Activated CD8-positive, alpha-beta T cell treated with anti-CD3 and anti-CD28 coated beads for 36 hours (primary cell): ENCODE data around the gene RASL11A. TPM values are rescaled to one million over a fixed set of nuclear protein-coding genes. Genes with fewer than 3 reads are reported as not detected.

Source experiments
- ATAC-seq: fragments of 200-7000 bp; cut with Tn5 transposase; one replicate; pipeline ENCODE4 v1.10.0; 2021; ENCODE audit warnings: mild to moderate bottlenecking, moderate library complexity
- CTCF ChIA-PET: fragments of 350-600 bp; sonication (Branson Sonifier 250); formaldehyde crosslinking; loops from one replicate; lab custom pipeline; 2021; ENCODE audit warnings: antibody characterized with exemption; lab: Charles Lee
- POLR2A ChIA-PET: fragments of 350-600 bp; sonication (Branson Sonifier 250); formaldehyde crosslinking; loops from one replicate; lab custom pipeline; 2021; ENCODE audit warnings: antibody characterized with exemption; lab: Charles Lee
- DNase-seq: peaks from one replicate; pipeline ENCODE4 v3.0.0-alpha.2; 2020
- H3K27ac Mint-ChIP-seq: one replicate; pipeline ENCODE4 v1.8.0; 2021; ENCODE audit warnings: mild to moderate bottlenecking, mixed read lengths
- H3K27me3 Mint-ChIP-seq: one replicate; pipeline ENCODE4 v1.8.0; 2021; ENCODE audit warnings: mixed read lengths
- H3K36me3 Mint-ChIP-seq: one replicate; pipeline ENCODE4 v1.8.0; 2021; ENCODE audit warnings: low read depth, mixed read lengths
- H3K4me1 Mint-ChIP-seq: one replicate; pipeline ENCODE4 v1.8.0; 2021; ENCODE audit warnings: low read depth, mixed read lengths
- H3K4me3 Mint-ChIP-seq: one replicate; pipeline ENCODE4 v1.8.0; 2021; ENCODE audit warnings: mild to moderate bottlenecking, moderate library complexity, mixed read lengths
- H3K9me3 Mint-ChIP-seq: one replicate; pipeline ENCODE4 v1.8.0; 2021; ENCODE audit warnings: mixed read lengths
- CTCF ChIP-seq: fragments of 200-600 bp; IDR thresholded peaks from one replicate; pipeline ENCODE4 v1.8.0; 2022; ENCODE audit warnings: antibody characterized with exemption, mild to moderate bottlenecking
- intact Hi-C: fragments of 100-400 bp; cut with micrococcal nuclease; formaldehyde crosslinking; loops from one replicate; pipeline ENCODE4 v1.10.0; 2022
- total RNA-seq, 2 experiments: library from RNA; stranded (reverse); gene quantifications; one replicate each; pipeline ENCODE4 v1.2.3, GENCODE V29; 2021

Gene RASL11A
- total RNA-seq, 2 experiments from 2014 or later, result 2.7 to 3.1 TPM

- Mint-ChIP-seq H3K4me3 (peak overlapping the region; percentile 77), H3K27ac (no peak overlapping the region), H3K4me1 (peaks cover 6% of the 10 kb centered on the region), H3K27me3 (no peaks in the 10 kb centered on the region), H3K36me3 (no peaks in the 10 kb centered on the region), H3K9me3 (no peaks in the 10 kb centered on the region)
- DNase-seq (no peak), ATAC-seq (no peak)
- POLR2A ChIA-PET, result interaction anchor here (8.9 kb wide), 1 partner anchor 15 kb away, joined by 93 read pairs; no protein-coding TSS in a partner anchor
- intact Hi-C loops, result no loop called here
- no peak for TF ChIP-seq CTCF
- CTCF ChIA-PET, result interaction anchor here (0.7 to 4.2 kb wide), 13 partner anchors 10 to 289 kb away, joined by 3 to 32 read pairs (median 4); no protein-coding TSS in a partner anchor
Observed at GRCh38 chr13:27271570-27272096, 1.0 kb downstream of the RASL11A start.

GRCh38 chr13:27273658-27274425 is 3.2 kb downstream of the RASL11A start:
- Mint-ChIP-seq H3K4me3 (no peak overlapping the region), H3K27ac (no peak overlapping the region), H3K4me1 (peaks cover 6% of the 10 kb centered on the region), H3K27me3 (no peaks in the 10 kb centered on the region), H3K36me3 (no peaks in the 10 kb centered on the region), H3K9me3 (no peaks in the 10 kb centered on the region)
- intact Hi-C loops, result no loop called here
- TF ChIP-seq CTCF, result no peak
- DNase-seq (no peak), ATAC-seq (no peak)
- ChIA-PET POLR2A (interaction anchor here (0.7 to 8.9 kb wide), 3 partner anchors 17 to 377 kb away, joined by 3 to 93 read pairs (median 3); no protein-coding TSS in a partner anchor), CTCF (interaction anchor here (0.7 to 4.2 kb wide), 6 partner anchors 10 to 318 kb away, joined by 3 to 32 read pairs (median 3); no protein-coding TSS in a partner anchor)

GRCh38 chr13:27274631-27275030 is 4.0 kb downstream of the RASL11A start:
- Mint-ChIP-seq H3K4me1 (peaks cover 6% of the 10 kb centered on the region), H3K36me3 (no peaks in the 10 kb centered on the region), H3K27ac (no peak overlapping the region), H3K4me3 (no peak overlapping the region), H3K9me3 (no peaks in the 10 kb centered on the region), H3K27me3 (no peaks in the 10 kb centered on the region)
- DNase-seq (no peak), ATAC-seq (no peak)
- no peak for TF ChIP-seq CTCF
- ChIA-PET CTCF (interaction anchor here (0.9 to 2.4 kb wide), 7 partner anchors 9 to 179 kb away, joined by 3 to 6 read pairs (median 3); no protein-coding TSS in a partner anchor), POLR2A (interaction anchor here (0.7 to 1.3 kb wide), 2 partner anchors 21 to 377 kb away, joined by 3 read pairs; no protein-coding TSS in a partner anchor)
- intact Hi-C loops, result no loop called here

- DNase-seq (no peak), ATAC-seq (no peak)
- H3K4me1 Mint-ChIP-seq, result peaks cover 3% of the 10 kb centered on the region
- no peaks in the 10 kb centered on the region for H3K9me3 Mint-ChIP-seq
- H3K27me3 Mint-ChIP-seq, result no peaks in the 10 kb centered on the region
- H3K27ac Mint-ChIP-seq, result no peak overlapping the region
- no peak for TF ChIP-seq CTCF
- H3K36me3 Mint-ChIP-seq, result no peaks in the 10 kb centered on the region
- no peak overlapping the region for H3K4me3 Mint-ChIP-seq
- ChIA-PET POLR2A (interaction anchor here (1.2 kb wide), 1 partner anchor 21 kb away, joined by 3 read pairs; no protein-coding TSS in a partner anchor), CTCF (interaction anchor here (1.2 to 3.8 kb wide), 2 partner anchors 63 to 291 kb away, joined by 3 to 12 read pairs; no protein-coding TSS in a partner anchor)
- intact Hi-C loops, result no loop called here
Observed at GRCh38 chr13:27276188-27276587, 5.6 kb downstream of the RASL11A start.
